GM12874 (cell line): ENCODE results near the gene TRAF7.

Experiments used
- TF ChIP-seq, protein P1 (sequence below): IDR thresholded peaks from 2 replicates; pipeline ENCODE4 v1.5.1; 2011; ENCODE audit warnings: low read depth, mild to moderate bottlenecking, control low read depth, low read length, moderate library complexity; ENCODE audit not compliant: insufficient read depth

TRAF7 gene

DNA sequence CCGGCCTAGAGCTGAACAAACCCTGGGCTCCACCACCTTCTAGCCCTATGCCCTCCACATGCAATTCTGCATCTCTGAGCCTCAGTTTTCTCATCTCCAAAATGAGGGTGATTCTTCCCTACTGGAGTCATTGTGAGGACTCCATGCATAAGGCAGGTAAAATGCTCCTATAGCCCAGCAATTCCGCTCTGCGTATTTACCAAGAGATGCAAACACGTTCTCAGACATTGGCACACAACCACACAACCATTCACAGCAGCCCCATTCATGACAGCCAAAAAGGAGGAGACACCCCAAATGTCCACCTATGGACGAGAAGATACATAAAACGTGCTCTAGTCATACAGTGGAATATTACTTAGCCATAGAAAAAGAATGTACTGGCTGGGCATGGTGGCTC, 44.7 kb downstream of the TRAF7 start:
- TF ChIP-seq, protein P1, sequence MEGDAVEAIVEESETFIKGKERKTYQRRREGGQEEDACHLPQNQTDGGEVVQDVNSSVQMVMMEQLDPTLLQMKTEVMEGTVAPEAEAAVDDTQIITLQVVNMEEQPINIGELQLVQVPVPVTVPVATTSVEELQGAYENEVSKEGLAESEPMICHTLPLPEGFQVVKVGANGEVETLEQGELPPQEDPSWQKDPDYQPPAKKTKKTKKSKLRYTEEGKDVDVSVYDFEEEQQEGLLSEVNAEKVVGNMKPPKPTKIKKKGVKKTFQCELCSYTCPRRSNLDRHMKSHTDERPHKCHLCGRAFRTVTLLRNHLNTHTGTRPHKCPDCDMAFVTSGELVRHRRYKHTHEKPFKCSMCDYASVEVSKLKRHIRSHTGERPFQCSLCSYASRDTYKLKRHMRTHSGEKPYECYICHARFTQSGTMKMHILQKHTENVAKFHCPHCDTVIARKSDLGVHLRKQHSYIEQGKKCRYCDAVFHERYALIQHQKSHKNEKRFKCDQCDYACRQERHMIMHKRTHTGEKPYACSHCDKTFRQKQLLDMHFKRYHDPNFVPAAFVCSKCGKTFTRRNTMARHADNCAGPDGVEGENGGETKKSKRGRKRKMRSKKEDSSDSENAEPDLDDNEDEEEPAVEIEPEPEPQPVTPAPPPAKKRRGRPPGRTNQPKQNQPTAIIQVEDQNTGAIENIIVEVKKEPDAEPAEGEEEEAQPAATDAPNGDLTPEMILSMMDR, result no peak

DNA sequence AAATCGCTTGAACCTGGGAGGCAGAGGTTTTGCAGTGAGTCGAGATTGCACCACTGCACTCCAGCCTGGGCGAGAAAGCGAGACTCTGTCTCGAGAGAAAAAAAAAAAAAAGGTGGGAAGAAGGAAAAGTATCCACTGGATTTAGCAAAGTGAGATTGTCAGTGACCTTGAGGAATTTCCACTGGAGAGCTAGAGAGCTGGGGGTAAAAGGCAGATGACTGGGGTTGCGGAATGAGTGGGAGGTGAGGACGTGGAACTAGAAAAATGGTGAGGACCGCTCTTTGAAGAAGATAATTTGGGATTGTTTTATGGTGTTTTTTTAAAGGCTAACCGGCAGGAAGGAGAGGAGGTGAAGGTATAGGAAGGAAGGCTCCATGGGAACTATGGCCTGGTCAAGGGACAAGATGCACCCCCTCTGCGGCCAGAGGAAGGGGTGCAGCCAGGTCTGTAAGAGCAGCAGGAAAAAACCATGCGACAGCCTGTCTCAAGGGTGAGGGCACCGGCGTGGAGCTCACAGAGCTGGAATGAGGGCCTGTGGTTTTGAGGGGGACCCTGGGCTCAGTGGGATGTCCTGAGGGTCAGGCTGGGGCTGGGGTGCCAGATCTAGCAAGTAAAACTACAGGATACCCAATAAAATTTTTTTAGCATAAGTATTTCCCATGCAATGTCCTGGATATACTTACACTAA, 49.0 kb downstream of the TRAF7 start:
- TF ChIP-seq, protein P1, result no peak

DNA sequence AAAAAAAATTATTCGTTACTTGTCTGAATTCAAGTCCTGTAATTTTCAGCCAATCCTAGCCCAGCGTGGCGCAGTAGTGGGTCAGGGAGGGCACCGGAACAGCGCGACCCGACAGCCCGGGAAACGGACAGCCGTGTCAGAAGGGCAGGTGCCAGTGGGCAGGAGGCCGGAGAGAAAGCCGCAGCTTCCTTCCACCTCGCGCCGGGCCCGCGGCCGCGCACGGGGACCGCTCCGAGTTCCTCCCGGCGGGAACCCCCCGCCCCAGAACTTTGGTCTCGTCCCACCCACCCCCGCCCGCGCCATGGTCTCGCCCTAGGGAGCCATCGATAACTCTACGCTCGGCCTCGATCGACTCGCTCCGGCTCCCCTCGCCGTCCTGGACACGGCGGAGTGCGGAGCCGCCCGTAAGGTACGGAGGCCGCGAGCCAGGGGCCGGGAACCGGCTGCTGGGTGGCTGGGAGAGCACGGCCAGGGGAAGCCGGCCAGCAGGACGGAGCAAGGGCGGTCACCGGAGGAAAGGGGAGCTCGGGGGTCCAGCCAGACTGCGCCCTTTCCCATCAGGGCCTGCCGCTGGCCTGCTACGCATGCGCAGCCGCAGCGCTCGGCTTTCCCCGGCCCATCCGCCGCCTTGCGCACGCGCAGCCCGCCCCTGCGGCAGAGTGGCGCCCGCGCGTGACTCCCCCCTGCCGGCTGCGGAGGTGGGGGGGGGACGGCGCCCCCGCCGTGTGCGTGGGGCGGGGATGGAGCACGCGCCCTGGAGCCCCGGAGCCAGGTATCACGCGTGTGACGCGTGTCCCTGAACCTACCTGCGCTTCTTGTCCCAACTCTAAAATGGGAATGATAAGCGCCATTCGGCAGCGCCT, 49.8 kb downstream of the TRAF7 start, which contains the start of gene MLST8:
Gene MLST8 (plus strand): TSS at position 351 of the 863 bp plus-strand sequence. CDS start 632 bp downstream, outside the sequence.
- TF ChIP-seq, protein P1, result peak; percentile 35; the same call in 1 of the 2 replicates

DNA sequence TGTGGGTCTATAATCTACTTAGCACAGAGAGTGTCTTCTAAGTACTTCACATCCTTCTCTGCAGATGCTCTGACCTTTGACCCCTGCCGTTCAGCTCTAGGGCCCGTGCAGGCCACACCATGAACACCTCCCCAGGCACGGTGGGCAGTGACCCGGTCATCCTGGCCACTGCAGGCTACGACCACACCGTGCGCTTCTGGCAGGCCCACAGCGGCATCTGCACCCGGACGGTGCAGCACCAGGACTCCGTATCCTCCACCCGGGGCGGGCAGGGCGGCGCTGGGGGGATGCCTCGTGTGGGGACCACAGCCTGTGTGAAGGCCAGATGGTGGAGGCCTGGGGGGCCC, 50.4 kb downstream of the TRAF7 start:
- TF ChIP-seq, protein P1, result no peak

DNA sequence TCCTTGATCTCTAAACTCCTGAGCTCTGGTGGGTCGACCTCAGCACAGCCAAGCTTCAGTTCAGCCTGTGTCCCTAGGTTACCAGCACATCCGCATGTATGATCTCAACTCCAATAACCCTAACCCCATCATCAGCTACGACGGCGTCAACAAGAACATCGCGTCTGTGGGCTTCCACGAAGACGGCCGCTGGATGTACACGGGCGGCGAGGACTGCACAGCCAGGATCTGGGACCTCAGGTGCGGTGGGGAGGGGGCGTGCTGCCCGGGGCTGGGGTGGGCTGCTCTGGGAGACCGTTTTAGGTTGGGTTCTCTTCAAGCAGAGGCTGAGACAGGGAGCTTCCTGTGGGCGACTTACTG, 50.8 kb downstream of the TRAF7 start:
- TF ChIP-seq, protein P1, result no peak

DNA sequence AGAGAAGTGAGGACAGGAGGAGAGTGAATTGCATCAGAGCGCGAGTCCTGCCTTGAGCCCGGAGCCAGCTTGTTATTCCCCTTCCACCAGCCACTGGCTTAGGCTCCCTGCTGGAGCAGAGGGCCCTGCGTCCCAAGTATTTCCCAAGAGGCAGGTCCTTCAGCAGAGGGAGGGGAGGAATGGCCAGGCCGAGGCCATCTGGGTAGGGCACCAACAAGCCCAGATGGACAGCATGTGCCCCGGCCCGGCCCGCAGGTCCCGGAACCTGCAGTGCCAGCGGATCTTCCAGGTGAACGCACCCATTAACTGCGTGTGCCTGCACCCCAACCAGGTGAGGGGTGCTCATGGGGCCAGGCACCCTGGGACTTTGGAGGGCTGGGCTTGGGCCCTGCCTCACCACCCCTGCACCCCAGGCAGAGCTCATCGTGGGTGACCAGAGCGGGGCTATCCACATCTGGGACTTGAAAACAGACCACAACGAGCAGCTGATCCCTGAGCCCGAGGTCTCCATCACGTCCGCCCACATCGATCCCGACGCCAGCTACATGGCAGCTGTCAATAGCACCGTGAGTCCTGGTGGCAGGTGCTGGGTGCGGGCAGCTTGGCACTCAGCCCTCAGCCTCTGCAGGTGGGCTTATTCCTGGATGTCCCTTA, 51.3 kb downstream of the TRAF7 start:
- TF ChIP-seq, protein P1, result no peak

DNA sequence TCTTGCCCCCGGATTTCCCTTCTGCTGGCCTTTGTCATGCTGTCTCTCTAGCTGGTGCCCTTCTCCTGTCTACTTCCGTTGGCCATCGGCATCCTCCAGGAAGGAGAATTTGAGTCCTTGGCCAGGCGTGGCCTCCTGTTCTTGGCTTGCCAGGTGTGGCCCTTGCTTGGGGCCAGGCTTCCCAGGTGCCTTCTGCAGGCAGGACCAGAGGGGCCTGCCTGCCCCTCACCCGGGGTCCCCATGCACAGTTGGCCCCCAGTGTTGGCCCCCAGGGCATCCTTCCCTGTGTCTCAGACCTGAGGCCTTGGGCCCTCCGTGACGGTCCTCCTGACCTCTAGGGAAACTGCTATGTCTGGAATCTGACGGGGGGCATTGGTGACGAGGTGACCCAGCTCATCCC, 52.3 kb downstream of the TRAF7 start:
- TF ChIP-seq, protein P1, result no peak
